HepG2 (cell line): Measurements from ENCODE around the gene NAA30. TPM values are rescaled to one million over a fixed set of nuclear protein-coding genes. Genes with fewer than 3 reads are reported as not detected.

Source experiments
- ASH2L ChIP-seq: fragments of 300-600, 200-600 bp; sonication (generic); IDR thresholded peaks from 2 replicates; pipeline ENCODE4 v1.7.0; 2017; ENCODE audit warnings: low read depth, mild to moderate bottlenecking, moderate library complexity, mixed read lengths, low read length; ENCODE audit not compliant: insufficient read length
- CBX5 ChIP-seq: sonication (generic); formaldehyde crosslinking; IDR thresholded peaks from 2 replicates; pipeline ENCODE4 v1.4.0; 2020; ENCODE audit warnings: missing genetic modification reagents, borderline replicate concordance
- KDM2A ChIP-seq: sonication (generic); formaldehyde crosslinking; IDR thresholded peaks from 2 replicates; pipeline ENCODE4 v1.4.0; 2020; ENCODE audit warnings: low read depth, missing genetic modification reagents, borderline replicate concordance
- KDM5B ChIP-seq: sonication (generic); formaldehyde crosslinking; IDR thresholded peaks from 2 replicates; pipeline ENCODE4 v1.4.0; 2020; ENCODE audit warnings: missing genetic modification reagents, mild to moderate bottlenecking, borderline replicate concordance
- KLF15 ChIP-seq: sonication (generic); formaldehyde crosslinking; IDR thresholded peaks from 2 replicates; pipeline ENCODE4 v1.8.1; 2023; ENCODE audit warnings: borderline replicate concordance, mild to moderate bottlenecking, inconsistent platforms, missing genetic modification reagents, mixed read lengths
- KMT2A ChIP-seq: sonication (generic); formaldehyde crosslinking; IDR thresholded peaks from 2 replicates; pipeline ENCODE4 v1.4.0; 2020; ENCODE audit warnings: missing genetic modification reagents
- KMT2B ChIP-seq: IDR thresholded peaks from 2 replicates; pipeline ENCODE4 v1.6.1; 2016; ENCODE audit warnings: missing genetic modification reagents, missing compliant biosample characterization
- MIER3 ChIP-seq: IDR thresholded peaks from 2 replicates; pipeline ENCODE4 v1.6.1; 2016; ENCODE audit warnings: missing compliant biosample characterization, borderline replicate concordance
- NBN ChIP-seq: fragments of 450-650 bp; conservative IDR thresholded peaks from 2 replicates; pipeline ENCODE4 v1.6.1; 2017
- NCOR1 ChIP-seq: fragments of 200-600 bp; sonication (generic); IDR thresholded peaks from 2 replicates; pipeline ENCODE4 v1.7.0; 2017; ENCODE audit warnings: antibody characterized with exemption, low read length, borderline replicate concordance
- NFKB2 ChIP-seq: sonication (generic); formaldehyde crosslinking; IDR thresholded peaks from 2 replicates; pipeline ENCODE4 v1.4.0; 2020; ENCODE audit warnings: missing genetic modification reagents, borderline replicate concordance
- NONO ChIP-seq, 2 experiments: fragments of 450-650 bp in 1 of 2; sonication (generic) in 1 of 2; formaldehyde crosslinking in 1 of 2; IDR thresholded peaks in 1 of 2; conservative IDR thresholded peaks in 1 of 2; 2 replicates each; pipeline versions ENCODE4 v1.6.1 to v1.8.0; 2017 to 2022; ENCODE audit warnings: mild to moderate bottlenecking in 1 of 2, missing genetic modification reagents in 1 of 2, moderate library complexity in 1 of 2
- RBFOX2 ChIP-seq: fragments of 200-400 bp; formaldehyde crosslinking; IDR thresholded peaks from 2 replicates; pipeline ENCODE4 v1.6.1; 2017; ENCODE audit warnings: low read depth, mild to moderate bottlenecking, low read length
- RBM39 ChIP-seq: fragments of 200-400 bp; formaldehyde crosslinking; IDR thresholded peaks from one replicate; pipeline ENCODE4 v1.6.1; 2018; ENCODE audit warnings: antibody characterized with exemption, mild to moderate bottlenecking, low read depth, low read length; ENCODE audit not compliant: poor library complexity, severe bottlenecking
- TAF1 ChIP-seq: sonication (generic); formaldehyde crosslinking; IDR thresholded peaks from 2 replicates; pipeline ENCODE4 v1.4.0; 2020; ENCODE audit warnings: missing genetic modification reagents
- ZFP36 ChIP-seq: fragments of 150-350 bp; IDR thresholded peaks from 2 replicates; pipeline ENCODE4 v1.6.1; 2018; ENCODE audit warnings: borderline replicate concordance, low read length, low read depth; ENCODE audit not compliant: partially characterized antibody
- ZMYM4 ChIP-seq: sonication (generic); formaldehyde crosslinking; IDR thresholded peaks from 2 replicates; pipeline ENCODE4 v1.8.1; 2023; ENCODE audit warnings: mild to moderate bottlenecking, missing genetic modification reagents
- ZNF3 ChIP-seq: IDR thresholded peaks from 2 replicates; pipeline ENCODE4 v1.7.0; 2017; ENCODE audit warnings: inconsistent platforms
- ZNF333 ChIP-seq: sonication (generic); formaldehyde crosslinking; IDR thresholded peaks from 2 replicates; pipeline ENCODE4 v1.4.0; 2020; ENCODE audit warnings: mild to moderate bottlenecking, missing genetic modification reagents, borderline replicate concordance
- ZNF451 ChIP-seq: sonication (generic); formaldehyde crosslinking; IDR thresholded peaks from 2 replicates; pipeline ENCODE4 v1.5.0; 2020; ENCODE audit warnings: mild to moderate bottlenecking, missing genetic modification reagents
- ZNF530 ChIP-seq: sonication (generic); formaldehyde crosslinking; IDR thresholded peaks from 2 replicates; pipeline ENCODE4 v1.5.0; 2020; ENCODE audit warnings: low read depth, mild to moderate bottlenecking, missing genetic modification reagents
- ZNF546 ChIP-seq: sonication (generic); formaldehyde crosslinking; conservative IDR thresholded peaks from 2 replicates; pipeline ENCODE4 v1.8.1; 2023; ENCODE audit warnings: mild to moderate bottlenecking, missing genetic modification reagents
- ZNF564 ChIP-seq: sonication (generic); formaldehyde crosslinking; IDR thresholded peaks from 2 replicates; pipeline ENCODE4 v1.8.1; 2023; ENCODE audit warnings: mild to moderate bottlenecking, missing genetic modification reagents
- ZNF737 ChIP-seq: sonication (generic); formaldehyde crosslinking; IDR thresholded peaks from 2 replicates; pipeline ENCODE4 v1.5.0; 2020; ENCODE audit warnings: missing genetic modification reagents, mild to moderate bottlenecking, borderline replicate concordance
- ZNF790 ChIP-seq: sonication (generic); formaldehyde crosslinking; IDR thresholded peaks from 2 replicates; pipeline ENCODE4 v1.8.0; 2022; ENCODE audit warnings: missing genetic modification reagents, mild to moderate bottlenecking, borderline replicate concordance
- ZNF816 ChIP-seq: sonication (generic); formaldehyde crosslinking; IDR thresholded peaks from 2 replicates; pipeline ENCODE4 v1.8.0; 2022; ENCODE audit warnings: missing genetic modification reagents, mild to moderate bottlenecking, borderline replicate concordance
- ZNF850 ChIP-seq: sonication (generic); formaldehyde crosslinking; conservative IDR thresholded peaks from 2 replicates; pipeline ENCODE4 v1.9.0; 2021; ENCODE audit warnings: mild to moderate bottlenecking, missing genetic modification reagents
- ZSCAN21 ChIP-seq: sonication (generic); formaldehyde crosslinking; IDR thresholded peaks from 2 replicates; pipeline ENCODE4 v1.8.0; 2022; ENCODE audit warnings: mild to moderate bottlenecking, missing genetic modification reagents, moderate library complexity, borderline replicate concordance
- polyA plus RNA-seq, 8 experiments: library from polyadenylated mRNA; depleted of rRNA in 3 of 8; stranded (reverse) in 7 of 8; unstranded in 1 of 8; fragments of >200 nt; fragmentation: Illumina TruSeq in 4 of 8; extraction: Trizol in 4 of 8; gene quantifications; 2 replicates each; pipeline versions ENCODE4 v1.2.1 to v1.2.3, GENCODE V29; 2011 to 2016; ENCODE audit warnings: low read depth in 4 of 8, missing spikeins in 1 of 8, mixed read lengths in 1 of 8; ENCODE audit not compliant: insufficient read depth in 1 of 8
- total RNA-seq, 5 experiments: library from RNA; depleted of rRNA; stranded (reverse); fragments of >200 nt; fragmentation: Illumina TruSeq; extraction: Trizol; gene quantifications; 2 replicates each; pipeline ENCODE4 v1.2.3, GENCODE V29; 2016; ENCODE audit warnings: low read depth in 1 of 5
- TF ChIP-seq, protein P1 (sequence below): sonication (generic); formaldehyde crosslinking; IDR thresholded peaks from 2 replicates; pipeline ENCODE4 v1.5.0; 2020; ENCODE audit warnings: missing genetic modification reagents
- TF ChIP-seq, protein P2 (sequence below): sonication (generic); formaldehyde crosslinking; IDR thresholded peaks from 2 replicates; pipeline ENCODE4 v1.8.1; 2023; ENCODE audit warnings: missing genetic modification reagents, mild to moderate bottlenecking, borderline replicate concordance

NAA30 gene
- total and polyA plus RNA-seq, 2 of the 13 experiments (the other 11 are each of a cell fraction or from before 2014, with no cell fraction given) = 10.8 to 18.4 TPM

DNA sequence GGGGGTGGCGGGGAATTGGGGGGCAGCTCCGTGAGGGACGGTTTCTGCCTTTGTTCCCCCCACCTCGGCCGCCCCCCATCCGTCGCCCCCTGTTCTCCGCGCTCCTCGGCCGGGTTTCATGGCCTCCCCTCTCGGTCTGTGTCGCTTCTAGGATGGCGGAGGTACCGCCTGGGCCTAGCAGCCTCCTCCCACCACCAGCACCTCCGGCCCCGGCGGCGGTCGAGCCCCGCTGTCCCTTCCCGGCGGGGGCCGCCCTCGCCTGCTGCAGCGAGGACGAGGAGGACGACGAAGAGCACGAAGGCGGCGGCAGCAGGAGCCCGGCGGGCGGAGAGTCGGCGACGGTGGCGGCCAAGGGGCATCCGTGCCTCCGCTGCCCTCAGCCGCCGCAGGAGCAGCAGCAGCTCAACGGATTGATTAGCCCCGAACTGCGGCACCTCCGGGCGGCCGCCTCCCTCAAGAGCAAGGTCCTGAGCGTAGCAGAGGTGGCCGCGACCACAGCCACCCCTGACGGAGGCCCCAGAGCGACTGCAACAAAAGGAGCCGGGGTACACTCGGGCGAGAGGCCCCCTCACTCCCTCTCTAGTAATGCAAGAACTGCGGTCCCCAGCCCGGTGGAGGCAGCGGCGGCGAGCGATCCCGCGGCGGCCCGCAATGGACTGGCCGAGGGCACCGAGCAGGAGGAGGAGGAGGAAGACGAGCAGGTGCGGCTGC is 575 bp downstream of the NAA30 start (continued):
- TF ChIP-seq KDM5B (peak; percentile 56; the same call in 1 of the 2 replicates), KDM2A (CRISPR knock-in tag) (peak; percentile 61; the same call in 1 of the 2 replicates), ZNF816 (no peak), ZNF333 (CRISPR knock-in tag) (0 out of 2 replicates have a peak, but pooled peaks have one; percentile 8), CBX5 (0 out of 2 replicates have a peak, but pooled peaks have one; percentile 11), KMT2A (peak; percentile 83), ZFP36 (peak; percentile 34), MIER3 (no peak), NCOR1 (no peak), RBFOX2 (peak; percentile 70; the same call in 1 of the 2 replicates), ZSCAN21 (peak; percentile 48; the same call in 1 of the 2 replicates), RBM39 (peak; percentile 26), TAF1 (CRISPR knock-in tag) (peak; percentile 47), ZNF546 (no peak), ZNF564 (CRISPR knock-in tag) (0 out of 2 replicates have a peak, but pooled peaks have one; percentile 36), ZNF451 (CRISPR knock-in tag) (no peak), ZMYM4 (CRISPR knock-in tag) (0 out of 2 replicates have a peak, but pooled peaks have one; percentile 11), ZNF737 (CRISPR knock-in tag) (no peak), ZNF790 (CRISPR knock-in tag) (0 out of 2 replicates have a peak, but pooled peaks have one; percentile 1), ZNF3 (CRISPR knock-in tag) (no peak), KMT2B (CRISPR knock-in tag) (0 out of 2 replicates have a peak, but pooled peaks have one; percentile 9), ASH2L (peak; percentile 76), ZNF850 (CRISPR knock-in tag) (no peak), NBN (no peak), NONO (IDR thresholded peaks at IDR 0.05) (no peak), NONO (CRISPR knock-in tag; conservative IDR thresholded peaks at IDR 0.05) (peak; percentile 16; the same call in 1 of the 2 replicates), KLF15 (CRISPR knock-in tag) (no peak), ZNF530 (CRISPR knock-in tag) (0 out of 2 replicates have a peak, but pooled peaks have one; percentile 49), NFKB2 (CRISPR knock-in tag) (0 out of 2 replicates have a peak, but pooled peaks have one; percentile 20)
- TF ChIP-seq, protein P1, sequence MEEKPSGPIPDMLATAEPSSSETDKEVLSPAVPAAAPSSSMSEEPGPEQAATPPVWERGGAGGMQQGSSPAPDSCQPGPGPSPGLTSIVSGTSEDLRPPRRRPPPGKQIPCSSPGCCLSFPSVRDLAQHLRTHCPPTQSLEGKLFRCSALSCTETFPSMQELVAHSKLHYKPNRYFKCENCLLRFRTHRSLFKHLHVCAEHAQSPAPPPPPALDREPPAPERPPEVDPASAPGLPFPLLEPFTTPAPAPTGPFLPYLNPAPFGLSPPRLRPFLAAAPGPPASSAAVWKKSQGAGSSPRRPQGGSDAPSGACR (CRISPR knock-in tag) = 0 out of 2 replicates have a peak, but pooled peaks have one; percentile 54
- TF ChIP-seq, protein P2, sequence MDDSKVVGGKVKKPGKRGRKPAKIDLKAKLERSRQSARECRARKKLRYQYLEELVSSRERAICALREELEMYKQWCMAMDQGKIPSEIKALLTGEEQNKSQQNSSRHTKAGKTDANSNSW (CRISPR knock-in tag) = no peak
